Thoracic aorta (tissue), 2 donors: ENCODE data around the gene SMIM14. TPM values are rescaled to one million over a fixed set of nuclear protein-coding genes. Genes with fewer than 3 reads are reported as not detected.
"Not testable (repeated sequence)": the region's sequence is repeated elsewhere in the genome, so short reads cannot be mapped to it uniquely, and the experiment has no call there.

ENCODE experiments used
- ATAC-seq: fragments of 150-250 bp; one replicate; pipeline ENCODE4 v1.8.0; 2017; ENCODE audit warnings: low read depth; ENCODE audit not compliant: insufficient number of reproducible peaks, low FRiP score
- DNase-seq: peaks from one replicate; pipeline ENCODE4 v3.0.0-alpha.2; 2020; ENCODE audit warnings: low spot score
- H3K27ac ChIP-seq, 2 donors: fragments of 200-600 bp; sonication (generic); 1 replicate in 1 of 2; 2 replicates in 1 of 2; pipeline ENCODE4 v1.5.1; 2016; ENCODE audit warnings: mild to moderate bottlenecking in 2 of 2, moderate library complexity in 2 of 2
- H3K27me3 ChIP-seq: fragments of 200-600 bp; sonication (generic); replicated peaks from 2 replicates; pipeline ENCODE4 v1.6.0; 2016; ENCODE audit warnings: mild to moderate bottlenecking; ENCODE audit not compliant: insufficient read depth
- H3K36me3 ChIP-seq: fragments of 200-600 bp; sonication (generic); one replicate; pipeline ENCODE4 v1.5.1; 2016
- H3K4me1 ChIP-seq, 2 donors: fragments of 200-600 bp; sonication (generic); 1 replicate in 1 of 2; 2 replicates in 1 of 2; pipeline versions ENCODE4 v1.5.1 to v1.6.0; 2016; ENCODE audit warnings: low read depth in 2 of 2, mild to moderate bottlenecking in 1 of 2; ENCODE audit not compliant: control insufficient read depth in 1 of 2
- H3K4me3 ChIP-seq: fragments of 200-600 bp; sonication (generic); 2 replicates; pipeline ENCODE4 v1.5.1; 2016; ENCODE audit warnings: mild to moderate bottlenecking
- H3K9me3 ChIP-seq: fragments of 200-600 bp; sonication (generic); 2 replicates; pipeline ENCODE4 v1.5.1; 2016
- CTCF ChIP-seq: fragments of 200-600 bp; sonication (generic); IDR thresholded peaks from one replicate; pipeline ENCODE4 v1.5.1; 2019; ENCODE audit warnings: antibody characterized with exemption
- total RNA-seq, 2 donors: library from RNA; depleted of rRNA; stranded (reverse); fragments of >200 nt; gene quantifications; one replicate each; pipeline versions ENCODE4 v1.1.0 to v1.2.3, GENCODE V29; 2016

SMIM14 gene
- 10 to 100 TPM; 41.0 to 58.1 TPM for total RNA-seq

GRCh38 chr4:39638354-39639239 lies at the start of gene SMIM14:
SMIM14 (minus strand) TSS chr4:39638865; CDS start chr4:39605145, 33,720 bp downstream.
- Histone ChIP-seq H3K36me3 (no peaks in the 10 kb centered on the region), H3K4me3 (peak within 1 kb of the TSS; percentile 97), H3K27ac (peak within 1 kb of the TSS; percentile 97), H3K27me3 (no peaks in the 10 kb centered on the region), H3K9me3 (no peaks in the 10 kb centered on the region), H3K4me1 (peaks cover 7 to 27% of the 10 kb centered on the region in 2 donors)
- peak; percentile 92 for ATAC-seq
- no peak for TF ChIP-seq CTCF
- peak; percentile 92 for DNase-seq

- ATAC-seq, result no peak
- no peak for TF ChIP-seq CTCF
- no peaks in the 10 kb centered on the region for H3K9me3 ChIP-seq
- no peak overlapping the region for H3K27ac ChIP-seq
- H3K36me3 ChIP-seq, result no peaks in the 10 kb centered on the region
- DNase-seq, result no peak
- no peaks in the 10 kb centered on the region for H3K27me3 ChIP-seq
- no peak overlapping the region for H3K4me3 ChIP-seq
- no peaks in the 10 kb centered on the region for H3K4me1 ChIP-seq
Observed at GRCh38 chr4:39687014-39687413, 48.3 kb upstream of the SMIM14 start.

- ATAC-seq (no peak), DNase-seq (no peak)
- Histone ChIP-seq H3K36me3 (no peaks in the 10 kb centered on the region), H3K27ac (no peak overlapping the region), H3K4me1 (no peaks in the 10 kb centered on the region), H3K4me3 (no peak overlapping the region), H3K27me3 (no peaks in the 10 kb centered on the region), H3K9me3 (no peaks in the 10 kb centered on the region)
- TF ChIP-seq CTCF, result no peak
Observed at GRCh38 chr4:39685990-39686389, 47.3 kb upstream of the SMIM14 start.

- no peak for ATAC-seq
Observed at GRCh38 chr4:39682138-39682537, 43.5 kb upstream of the SMIM14 start.

GRCh38 chr4:39681003-39681402 lies 42.3 kb upstream of the SMIM14 start:
- H3K4me3 ChIP-seq, H3K36me3 ChIP-seq, H3K9me3 ChIP-seq, ATAC-seq, H3K4me1 ChIP-seq, H3K27ac ChIP-seq, DNase-seq, H3K27me3 ChIP-seq: not testable (repeated sequence)

More at GRCh38 chr4:39682138-39682537, 43.5 kb upstream of the SMIM14 start:
- DNase-seq, result no peak
- H3K27ac ChIP-seq, result no peak overlapping the region
- H3K27me3 ChIP-seq, result no peaks in the 10 kb centered on the region
- H3K4me1 ChIP-seq, result no peaks in the 10 kb centered on the region
- no peaks in the 10 kb centered on the region for H3K36me3 ChIP-seq
- no peak overlapping the region for H3K4me3 ChIP-seq
- no peaks in the 10 kb centered on the region for H3K9me3 ChIP-seq
- TF ChIP-seq CTCF, result no peak

- H3K4me3 ChIP-seq, H3K27me3 ChIP-seq, H3K4me1 ChIP-seq, H3K27ac ChIP-seq, H3K36me3 ChIP-seq, DNase-seq, ATAC-seq, H3K9me3 ChIP-seq: not testable (repeated sequence)
Observed at GRCh38 chr4:39675681-39676080, 37.0 kb upstream of the SMIM14 start.

GRCh38 chr4:39670296-39670695 lies 31.6 kb upstream of the SMIM14 start:
- H3K4me3 ChIP-seq, DNase-seq, H3K9me3 ChIP-seq, H3K27me3 ChIP-seq, H3K4me1 ChIP-seq, H3K27ac ChIP-seq, H3K36me3 ChIP-seq, ATAC-seq: not testable (repeated sequence)
